ENCODE measurements around the gene PTAFR.

Gene PTAFR

GRCh38 chr1:28193701-28194161 lies 17.2 kb upstream of the PTAFR start:
- ATAC-seq: no peak
- TF ChIP-seq ZFP30 (CRISPR knock-in tag; IDR thresholded peaks at IDR 0.05): no peak
- no peak for TF ChIP-seq TSHZ2 (CRISPR knock-in tag; IDR thresholded peaks at IDR 0.05)
- no peak for TF ChIP-seq ZFP3 (CRISPR knock-in tag; IDR thresholded peaks at IDR 0.05)
- no peak for TF ChIP-seq TOX (CRISPR knock-in tag; IDR thresholded peaks at IDR 0.05; ENCODE audit: borderline replicate concordance)
- no peak for TF ChIP-seq ZNF565 (CRISPR knock-in tag; conservative IDR thresholded peaks at IDR 0.05; ENCODE audit: low read depth)
- TF ChIP-seq ZNF8 (CRISPR knock-in tag; IDR thresholded peaks at IDR 0.05): no peak
- no peak for TF ChIP-seq PATZ1 (CRISPR knock-in tag; IDR thresholded peaks at IDR 0.05; ENCODE audit: borderline replicate concordance)
- TF ChIP-seq ARNTL (CRISPR knock-in tag; IDR thresholded peaks at IDR 0.05; ENCODE audit: borderline replicate concordance, low read depth): no peak
- no peak for TF ChIP-seq GLIS3 (CRISPR knock-in tag; IDR thresholded peaks at IDR 0.05)
- TF ChIP-seq TCF4 (CRISPR knock-in tag; IDR thresholded peaks at IDR 0.05; ENCODE audit: borderline replicate concordance): no peak
- no peak for TF ChIP-seq BACH2 (CRISPR knock-in tag; IDR thresholded peaks at IDR 0.05; ENCODE audit: borderline replicate concordance)
- TF ChIP-seq ZNF70 (CRISPR knock-in tag; IDR thresholded peaks at IDR 0.05): no peak
- TF ChIP-seq RARB (CRISPR knock-in tag; IDR thresholded peaks at IDR 0.05): no peak
- no peak for TF ChIP-seq CREB5 (CRISPR knock-in tag; IDR thresholded peaks at IDR 0.05; ENCODE audit: low read depth)
- TF ChIP-seq PPARA (CRISPR knock-in tag; IDR thresholded peaks at IDR 0.05; ENCODE audit: borderline replicate concordance): no peak
- TF ChIP-seq ZC3H10 (CRISPR knock-in tag; IDR thresholded peaks at IDR 0.05): no peak

GRCh38 chr1:28190996-28191645 lies 14.6 kb upstream of the PTAFR start:
- no peak; the same call in 2 of the 3 replicates for ATAC-seq
- TF ChIP-seq ISL1 (CRISPR knock-in tag; IDR thresholded peaks at IDR 0.05) (no peak), ESRRG (CRISPR knock-in tag; IDR thresholded peaks at IDR 0.05) (no peak), PPARA (CRISPR knock-in tag; IDR thresholded peaks at IDR 0.05; ENCODE audit: borderline replicate concordance) (no peak), ZC3H10 (CRISPR knock-in tag; IDR thresholded peaks at IDR 0.05) (no peak), CREB5 (CRISPR knock-in tag; IDR thresholded peaks at IDR 0.05; ENCODE audit: low read depth) (no peak), ZNF8 (CRISPR knock-in tag; IDR thresholded peaks at IDR 0.05) (no peak), TSHZ2 (CRISPR knock-in tag; IDR thresholded peaks at IDR 0.05) (no peak), BACH2 (CRISPR knock-in tag; IDR thresholded peaks at IDR 0.05; ENCODE audit: borderline replicate concordance) (no peak), ZNF70 (CRISPR knock-in tag; IDR thresholded peaks at IDR 0.05) (no peak), CSRNP3 (CRISPR knock-in tag; IDR thresholded peaks at IDR 0.05) (no peak), SNAI2 (CRISPR knock-in tag; IDR thresholded peaks at IDR 0.05) (no peak), ZFP3 (CRISPR knock-in tag; IDR thresholded peaks at IDR 0.05) (no peak)

Data from SK-N-SH treated with all-trans-retinoic acid at 6 μM for 48 hours (cell line).